MCF 10A (cell line): ENCODE measurements around the gene SLC22A23. TPM values are rescaled to one million over a fixed set of nuclear protein-coding genes. Genes with fewer than 3 reads are reported as not detected.

Experiments used
- BruUV-seq: library from RNA; stranded (reverse); fragments of 400-500 nt; replicated peaks from 2 replicates; lab custom pipeline; 2021; lab: Mats Ljungman, UMichigan
- CTCF ChIA-PET: fragments of 300-600 bp; sonication (Branson Sonifier 250); formaldehyde crosslinking; extraction: SDS; loops from one replicate; lab custom pipeline; 2021; ENCODE audit warnings: antibody characterized with exemption, inconsistent platforms; lab: Yijun Ruan, JAX
- POLR2A ChIA-PET: fragments of 300-600, 350-650 bp; sonication (Branson Sonifier 250); formaldehyde crosslinking; extraction: SDS; loops from one replicate; lab custom pipeline; 2020; ENCODE audit warnings: antibody characterized with exemption, inconsistent platforms; lab: Yijun Ruan, JAX
- DNase-seq: peaks from one replicate; pipeline ENCODE4 v3.0.0-alpha.2; 2018; ENCODE audit not compliant: unreplicated experiment
- H3K27ac Mint-ChIP-seq: one replicate; pipeline ENCODE4 v1.8.0; 2022; ENCODE audit warnings: mild to moderate bottlenecking, low read depth, mixed read lengths; ENCODE audit not compliant: unreplicated experiment
- H3K27me3 Mint-ChIP-seq: one replicate; pipeline ENCODE4 v1.8.0; 2022; ENCODE audit warnings: mixed read lengths; ENCODE audit not compliant: insufficient read depth, unreplicated experiment
- H3K36me3 Mint-ChIP-seq: one replicate; pipeline ENCODE4 v1.8.0; 2022; ENCODE audit warnings: mild to moderate bottlenecking, moderate library complexity, mixed read lengths; ENCODE audit not compliant: insufficient read depth, unreplicated experiment
- H3K4me1 Mint-ChIP-seq: one replicate; pipeline ENCODE4 v1.8.0; 2022; ENCODE audit warnings: mixed read lengths; ENCODE audit not compliant: insufficient read depth, unreplicated experiment
- H3K4me3 Mint-ChIP-seq: one replicate; pipeline ENCODE4 v1.8.0; 2022; ENCODE audit warnings: mild to moderate bottlenecking, moderate library complexity, mixed read lengths; ENCODE audit not compliant: unreplicated experiment
- H3K9me3 Mint-ChIP-seq: one replicate; pipeline ENCODE4 v1.8.0; 2022; ENCODE audit warnings: mixed read lengths; ENCODE audit not compliant: unreplicated experiment
- CTCF ChIP-seq: fragments of 200-600 bp; IDR thresholded peaks from one replicate; pipeline ENCODE4 v1.8.0; 2022; ENCODE audit warnings: antibody characterized with exemption, mild to moderate bottlenecking; ENCODE audit not compliant: unreplicated experiment
- intact Hi-C: fragments of 100-400 bp; cut with micrococcal nuclease; formaldehyde crosslinking; loops from 2 replicates; pipeline ENCODE4 v1.14.1; 2022
- total RNA-seq: library from RNA; stranded (reverse); gene quantifications from 2 replicates; pipeline ENCODE4 v1.2.3, GENCODE V29; 2022

Gene SLC22A23
- total RNA-seq, 1 experiment from 2014 or later = 11.9 TPM

GRCh38 chr6:3417473-3417872, 39.4 kb downstream of the SLC22A23 start:
- Mint-ChIP-seq H3K9me3 (no peaks in the 10 kb centered on the region), H3K27ac (no peak overlapping the region), H3K36me3 (peaks cover 7% of the 10 kb centered on the region), H3K4me1 (peaks cover 16% of the 10 kb centered on the region), H3K4me3 (no peak overlapping the region), H3K27me3 (no peaks in the 10 kb centered on the region)
- ChIA-PET POLR2A (interaction anchor here (0.6 to 1.1 kb wide), 2 partner anchors 107 to 654 kb away, joined by 3 read pairs; no protein-coding TSS in a partner anchor), CTCF (interaction anchor here (0.6 to 1.0 kb wide), 5 partner anchors 10 to 315 kb away, joined by 3 read pairs; no protein-coding TSS in a partner anchor)
- DNase-seq = no peak
- no TSS peak for BruUV-seq
- intact Hi-C loops = no loop called here
- no peak for TF ChIP-seq CTCF

DNA sequence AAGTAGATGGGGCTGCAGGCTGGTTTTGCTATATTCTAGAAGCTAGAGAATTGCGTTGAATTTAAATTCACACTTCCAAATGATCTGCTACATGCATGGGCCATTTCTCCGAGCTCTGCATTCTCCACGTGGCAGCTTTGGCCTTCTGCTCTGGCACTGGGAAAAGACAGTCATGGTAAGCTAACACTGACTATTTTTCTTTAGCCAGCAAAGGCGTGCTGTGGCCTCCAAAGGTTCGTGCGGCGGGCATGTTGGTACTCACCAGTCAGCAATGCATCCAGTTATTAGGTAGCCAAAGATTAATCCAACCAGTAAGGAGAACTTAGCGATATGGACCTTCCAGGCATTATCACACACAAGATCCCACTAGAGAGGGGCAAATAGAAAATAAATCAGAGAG, 41.4 kb downstream of the SLC22A23 start:
- no peak for DNase-seq
- Mint-ChIP-seq H3K27ac (no peak overlapping the region), H3K9me3 (no peaks in the 10 kb centered on the region), H3K4me3 (no peak overlapping the region), H3K4me1 (peaks cover 13% of the 10 kb centered on the region), H3K27me3 (no peaks in the 10 kb centered on the region), H3K36me3 (peaks cover 11% of the 10 kb centered on the region)
- no peak for TF ChIP-seq CTCF
- ChIA-PET POLR2A (interaction anchor here (0.6 to 1.6 kb wide), 5 partner anchors 9 to 38 kb away, joined by 3 to 8 read pairs (median 4); no protein-coding TSS in a partner anchor), CTCF (interaction anchor here (0.6 to 1.1 kb wide), 9 partner anchors 12 to 379 kb away, joined by 3 to 5 read pairs (median 3); partner anchors contain the start of gene PXDC1)
- intact Hi-C loops = no loop called here
- no TSS peak for BruUV-seq

- Mint-ChIP-seq H3K4me3 (no peak overlapping the region), H3K27ac (no peak overlapping the region), H3K36me3 (peaks cover 11% of the 10 kb centered on the region), H3K27me3 (no peaks in the 10 kb centered on the region), H3K9me3 (no peaks in the 10 kb centered on the region), H3K4me1 (peaks cover 11% of the 10 kb centered on the region)
- no peak for DNase-seq
- TF ChIP-seq CTCF = no peak
- no TSS peak for BruUV-seq
- CTCF ChIA-PET = interaction anchor here (0.6 to 1.1 kb wide), 9 partner anchors 11 to 380 kb away, joined by 3 to 5 read pairs (median 3); partner anchors contain the start of gene PXDC1
- intact Hi-C loops = no loop called here
- POLR2A ChIA-PET = interaction anchor here (0.6 to 1.6 kb wide), 6 partner anchors 9 to 39 kb away, joined by 3 to 8 read pairs (median 4); no protein-coding TSS in a partner anchor
These were observed 41.8 kb downstream of the SLC22A23 start for GRCh38 chr6:3415082-3415453.

- peaks cover 5% of the 10 kb centered on the region for H3K4me1 Mint-ChIP-seq
- intact Hi-C loops = loop anchor here (5.0 kb wide), 1 partner anchor 103 kb away; no protein-coding TSS in a partner anchor
- H3K36me3 Mint-ChIP-seq = peaks cover 16% of the 10 kb centered on the region
- H3K27ac Mint-ChIP-seq = no peak overlapping the region
- no TSS peak for BruUV-seq
- CTCF ChIA-PET = interaction anchor here (0.6 to 1.1 kb wide), 2 partner anchors 119 to 337 kb away, joined by 3 read pairs; partner anchors contain the start of gene PXDC1
- no peaks in the 10 kb centered on the region for H3K9me3 Mint-ChIP-seq
- H3K4me3 Mint-ChIP-seq = no peak overlapping the region
- POLR2A ChIA-PET = interaction anchor here (1.2 to 1.6 kb wide), 5 partner anchors 11 to 39 kb away, joined by 3 to 8 read pairs (median 4); no protein-coding TSS in a partner anchor
- DNase-seq = peak; percentile 78
- no peaks in the 10 kb centered on the region for H3K27me3 Mint-ChIP-seq
- no peak for TF ChIP-seq CTCF
These were observed 42.3 kb downstream of the SLC22A23 start for GRCh38 chr6:3414327-3415081.
